Stimulated activated CD4-positive, alpha-beta T cell treated with anti-CD3 and anti-CD28 coated beads, Interleukin-12 subunit alpha, Interleukin-12 subunit beta, amount 100 ng/mL, for 48 hours (primary cell): ENCODE results near the gene KIF2C.
"Not testable (repeated sequence)": the region's sequence is repeated elsewhere in the genome, so short reads cannot be mapped to it uniquely, and the experiment has no call there.

Experiments
- DNase-seq, 3 donors: peaks; one replicate each; pipeline ENCODE4 v3.0.0-alpha.2; 2020; ENCODE audit warnings: low read depth in 2 of 3, low spot score in 1 of 3

KIF2C gene

GRCh38 chr1:44718091-44718490, 21.5 kb upstream of the KIF2C start:
- no peak for DNase-seq

GRCh38 chr1:44719318-44719717, 20.3 kb upstream of the KIF2C start:
- DNase-seq, result no peak

DNA sequence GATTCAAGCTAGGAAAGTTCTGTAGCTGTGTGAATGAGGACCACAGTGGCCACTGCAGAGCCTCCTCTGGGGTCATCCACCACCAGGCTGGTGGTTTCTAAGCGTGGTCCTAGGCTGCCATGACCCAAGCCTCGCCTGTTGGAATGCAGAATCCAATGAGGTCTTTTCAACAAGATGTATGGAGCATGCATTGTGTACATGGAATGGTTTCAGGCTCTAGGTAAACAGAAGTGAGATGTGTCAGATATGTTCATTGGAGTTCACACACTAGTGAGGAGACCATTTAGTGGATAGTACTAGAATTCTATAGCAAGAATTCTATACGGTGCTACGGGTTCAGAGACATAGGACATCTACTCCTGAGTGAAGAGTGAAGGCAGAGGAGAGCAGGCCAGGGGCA, 19.4 kb upstream of the KIF2C start:
- DNase-seq, result no peak

DNA sequence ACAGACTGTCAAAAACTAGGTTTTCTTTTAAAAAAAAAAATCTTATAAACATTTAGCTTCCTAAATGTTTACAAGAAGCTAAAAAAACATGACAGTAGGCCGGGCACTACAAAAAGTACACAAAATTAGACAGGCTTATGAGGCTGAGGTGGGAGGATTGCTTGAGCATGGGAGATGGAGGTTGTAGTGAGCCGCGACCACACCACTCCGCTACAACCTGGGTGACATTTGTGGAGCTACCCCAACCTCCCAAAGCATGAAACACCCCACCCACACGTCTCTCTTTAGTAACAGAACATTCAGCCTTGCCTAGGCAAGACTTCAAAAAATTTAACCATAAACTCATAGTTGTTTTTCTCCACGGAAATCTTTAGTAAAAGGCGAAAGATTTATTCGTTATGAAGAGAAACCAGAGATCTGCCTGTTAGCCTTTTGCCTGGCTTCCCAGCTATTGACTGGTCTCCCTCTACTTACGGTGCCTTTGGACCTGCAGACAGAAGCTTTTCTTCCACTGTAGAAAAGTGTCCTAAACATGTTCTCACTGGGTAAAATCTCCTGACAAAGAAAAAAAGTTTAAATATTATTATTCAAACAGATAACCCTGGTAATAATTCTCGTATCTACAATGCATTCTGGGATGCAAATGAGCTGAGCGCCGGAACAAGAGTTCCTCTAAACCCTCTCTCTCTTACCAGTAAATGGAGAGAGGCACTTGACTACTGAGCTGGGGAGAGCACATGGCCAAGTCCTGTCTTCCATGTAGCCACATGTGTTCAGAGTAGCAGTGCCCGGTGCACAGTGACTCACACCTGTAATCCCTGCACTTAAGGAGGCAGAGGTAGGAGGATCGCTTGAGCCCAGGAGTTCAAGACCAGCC, 17.9 kb upstream of the KIF2C start:
- peak; percentile 81 to 86 (median 82) for DNase-seq

DNA sequence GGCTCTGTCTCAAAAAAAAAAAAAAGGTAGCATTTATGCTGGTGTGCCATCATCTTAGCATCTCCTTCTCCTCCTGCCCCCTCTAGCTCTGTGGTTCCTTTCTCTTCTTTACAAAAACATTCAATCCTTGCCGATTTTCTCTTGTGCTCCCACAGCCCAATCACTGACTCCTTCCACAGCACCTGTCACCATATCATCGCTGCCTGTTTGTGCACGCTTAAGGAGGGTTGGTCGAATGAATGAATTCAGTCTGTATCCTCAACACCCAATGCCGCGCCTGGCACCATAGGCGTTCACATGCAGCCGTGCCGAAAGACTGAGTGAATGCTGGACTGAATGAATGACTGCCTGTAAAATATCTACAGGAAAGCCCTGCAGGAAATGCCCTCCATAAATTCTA, 16.6 kb upstream of the KIF2C start:
- DNase-seq, result no peak

DNA sequence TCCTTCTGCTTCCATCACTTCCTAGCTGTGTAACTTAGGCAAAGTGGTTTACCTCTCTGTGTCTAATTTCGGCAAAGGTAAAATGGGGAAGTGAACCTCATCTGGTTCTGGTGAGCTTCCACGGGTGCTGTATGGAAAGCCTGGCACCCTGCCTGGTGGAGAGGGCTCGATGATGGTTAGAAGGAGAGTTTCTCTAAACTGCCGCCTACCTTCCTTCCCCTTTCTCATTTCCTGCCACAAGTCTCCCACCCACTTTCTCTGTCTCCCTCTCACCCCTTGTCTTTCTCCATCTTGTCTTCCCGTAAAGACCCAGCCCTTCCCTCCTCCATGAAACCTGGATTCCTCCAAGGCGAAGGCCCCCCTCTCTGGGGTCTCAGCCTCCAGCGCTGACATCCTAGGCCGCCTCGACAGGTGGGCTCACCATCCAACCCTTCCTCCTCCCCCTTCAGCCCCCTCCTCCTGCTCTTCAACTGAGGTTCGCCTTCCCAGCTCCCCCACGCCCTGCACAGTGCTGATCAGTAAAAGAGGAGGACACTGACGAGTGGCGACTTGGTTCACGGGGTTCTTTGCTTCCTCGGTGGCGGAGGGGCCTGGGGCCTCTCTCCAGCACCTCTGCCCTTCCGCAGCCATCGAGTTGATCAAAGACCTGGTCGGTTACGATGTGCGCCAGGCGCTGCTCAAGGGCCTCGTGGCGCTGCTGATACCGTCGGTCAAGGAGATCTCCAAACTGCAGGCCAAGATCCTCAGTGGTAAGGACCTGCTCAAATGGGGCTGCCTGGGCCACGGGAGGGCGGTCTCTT, 15.9 kb upstream of the KIF2C start:
- DNase-seq, result peak in 2 of 3 donors; percentile 55 to 59

DNA sequence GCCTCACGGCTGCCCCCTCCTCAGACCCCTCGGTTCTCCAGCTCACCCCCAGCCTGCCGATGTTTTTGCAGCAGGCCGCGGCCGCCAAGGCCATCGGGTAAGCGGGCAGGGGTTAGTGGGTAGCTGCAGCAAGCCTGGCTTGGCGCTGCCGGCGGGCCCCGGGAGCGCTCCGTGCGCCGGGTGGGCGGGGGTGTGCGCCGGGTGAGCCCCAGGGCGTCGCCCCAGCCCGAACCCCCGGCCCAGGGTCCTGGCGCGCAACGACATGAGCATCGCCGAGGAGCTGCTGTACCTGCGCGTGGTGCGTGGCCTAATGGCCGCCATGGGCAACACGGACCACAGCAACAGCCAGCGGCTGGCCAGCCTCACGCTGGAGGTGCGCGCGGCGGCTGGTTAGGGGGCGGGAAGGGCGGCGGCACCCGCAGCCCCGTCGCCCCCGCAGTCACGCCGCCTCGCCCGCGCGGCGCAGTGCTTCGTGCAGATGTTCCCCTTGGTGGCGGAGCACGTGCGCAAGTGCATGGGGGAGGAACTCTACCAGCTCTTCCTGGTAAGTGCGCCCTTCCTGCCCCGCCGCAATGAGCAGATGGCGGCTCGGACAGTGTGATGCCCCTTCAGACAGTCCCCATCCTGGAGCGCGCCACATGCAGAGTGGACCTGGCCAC, 15.2 kb upstream of the KIF2C start:
- DNase-seq, result no peak

- DNase-seq, result no peak
Measured at GRCh38 chr1:44724955-44725698, 14.5 kb upstream of the KIF2C start.

DNA sequence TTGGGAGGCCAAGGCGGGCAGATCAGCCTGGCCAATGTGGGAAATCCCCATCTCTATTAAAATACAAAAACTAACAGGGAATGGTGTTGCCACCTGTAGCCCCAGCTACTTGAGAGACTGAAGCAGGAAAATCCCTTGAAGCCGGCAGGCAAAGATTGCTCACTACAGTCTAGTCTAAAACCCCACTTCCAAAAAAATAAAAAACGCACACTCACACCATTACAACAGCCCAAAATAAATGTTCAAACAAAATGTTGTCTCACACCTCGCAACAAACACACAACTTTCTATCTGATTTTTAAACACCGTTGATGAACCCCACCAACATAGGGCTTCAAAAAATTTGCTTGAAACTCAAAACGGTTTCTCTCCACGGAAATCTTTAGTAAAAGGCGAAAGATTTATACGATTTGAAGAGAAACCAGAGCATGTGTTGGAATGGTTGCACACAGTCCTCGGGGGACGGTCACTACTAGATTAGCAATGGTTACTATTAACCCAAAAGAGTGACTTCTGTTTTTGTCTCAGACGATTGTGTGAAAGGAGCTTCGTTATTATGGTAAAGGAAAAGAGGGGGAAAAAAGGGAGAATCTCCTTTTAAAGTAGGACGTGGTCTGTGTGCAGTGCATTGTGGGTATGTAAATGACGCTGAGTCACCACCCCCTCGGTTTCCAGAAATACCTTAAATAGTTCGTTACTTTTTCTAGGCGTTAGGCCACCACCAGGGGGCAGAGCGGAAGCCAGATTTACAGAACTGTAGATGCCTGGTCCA, 8.7 kb upstream of the KIF2C start, which contains the start of gene RNU5D-1:
TSS of gene RNU5D-1 (minus strand) at position 430 of the 772 bp plus-strand sequence.
- peak; percentile 88 to 97 (median 94) for DNase-seq

GRCh38 chr1:44733365-44733764, 6.3 kb upstream of the KIF2C start:
- no peak for DNase-seq

DNA sequence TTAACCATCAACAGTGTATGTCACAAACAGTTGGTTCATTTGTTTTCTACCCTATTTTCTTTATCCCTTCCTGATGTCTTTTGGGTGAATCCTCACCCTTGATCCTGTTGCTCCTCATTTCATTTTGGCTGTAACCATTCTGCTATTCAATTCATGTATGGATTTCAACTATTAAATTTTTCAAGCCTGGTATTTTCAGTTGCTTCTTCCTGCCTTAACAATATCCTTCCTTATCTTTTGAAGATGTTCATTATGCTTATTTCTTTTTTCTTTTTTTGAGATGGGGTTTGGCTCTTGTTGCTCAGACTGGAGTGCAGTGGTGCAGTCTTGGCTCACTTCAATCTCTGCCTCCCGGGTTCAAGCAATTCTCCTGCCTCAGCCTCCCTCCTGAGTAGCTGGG, 5.9 kb upstream of the KIF2C start:
- no peak for DNase-seq

DNA sequence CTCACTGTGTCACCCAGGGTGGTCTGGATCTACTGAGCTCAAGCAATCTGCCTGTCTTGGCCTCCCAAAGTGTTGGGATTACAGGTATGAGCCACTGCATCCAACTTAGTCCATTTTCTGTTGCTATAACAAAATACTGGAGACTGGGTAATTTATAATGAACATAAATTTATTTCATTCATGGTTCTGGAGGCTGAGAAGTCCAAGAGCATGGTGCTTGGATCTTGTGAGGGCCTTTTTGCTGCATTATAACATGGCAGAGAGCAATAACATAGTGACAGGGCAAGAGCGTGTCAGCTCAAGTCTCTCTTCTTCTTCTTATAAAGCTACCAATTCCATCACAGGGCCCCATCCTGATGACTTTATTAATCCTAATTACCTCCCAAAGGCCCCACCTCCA, 3.6 kb upstream of the KIF2C start:
- no peak for DNase-seq

DNA sequence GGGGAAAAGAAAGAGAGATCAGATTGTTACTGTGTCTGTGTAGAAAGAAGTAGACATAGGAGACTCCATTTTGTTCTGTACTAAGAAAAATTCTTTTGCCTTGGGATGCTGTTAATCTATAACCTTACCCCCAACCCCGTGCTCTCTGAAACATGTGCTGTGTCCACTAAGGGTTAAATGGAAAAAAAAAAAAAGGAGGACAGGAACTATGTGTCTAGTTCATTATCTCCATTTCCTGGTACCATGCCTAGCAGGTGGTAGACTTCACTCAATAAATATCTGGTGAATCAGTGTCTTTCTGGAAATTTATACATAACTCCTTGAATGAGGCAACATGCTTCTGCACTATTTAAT, 707 bp upstream of the KIF2C start:
- DNase-seq, result not testable (repeated sequence)

GRCh38 chr1:44740179-44740617, 561 bp downstream of the KIF2C start:
- no peak for DNase-seq

DNA sequence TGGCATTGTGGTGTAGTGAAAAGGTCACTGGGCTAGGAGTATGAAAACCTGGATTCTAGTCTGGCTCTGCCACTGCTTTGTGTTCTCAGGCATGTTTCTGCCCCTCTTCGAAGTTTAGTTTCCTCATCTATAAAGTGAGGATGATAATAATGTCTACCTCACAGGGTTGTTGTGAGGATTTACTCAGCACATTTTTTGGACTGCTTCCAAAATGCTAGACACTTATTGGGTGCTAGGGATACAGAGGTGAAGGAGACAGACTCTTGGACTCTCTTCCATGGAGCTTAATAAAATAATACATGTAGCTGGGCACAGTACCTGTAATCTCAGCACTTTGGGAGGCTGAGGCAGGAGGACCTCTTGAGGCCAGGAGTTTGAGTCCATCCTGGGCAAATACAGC, 3.6 kb downstream of the KIF2C start:
- no peak for DNase-seq

GRCh38 chr1:44747878-44748277, 8.2 kb downstream of the KIF2C start:
- no peak for DNase-seq

DNA sequence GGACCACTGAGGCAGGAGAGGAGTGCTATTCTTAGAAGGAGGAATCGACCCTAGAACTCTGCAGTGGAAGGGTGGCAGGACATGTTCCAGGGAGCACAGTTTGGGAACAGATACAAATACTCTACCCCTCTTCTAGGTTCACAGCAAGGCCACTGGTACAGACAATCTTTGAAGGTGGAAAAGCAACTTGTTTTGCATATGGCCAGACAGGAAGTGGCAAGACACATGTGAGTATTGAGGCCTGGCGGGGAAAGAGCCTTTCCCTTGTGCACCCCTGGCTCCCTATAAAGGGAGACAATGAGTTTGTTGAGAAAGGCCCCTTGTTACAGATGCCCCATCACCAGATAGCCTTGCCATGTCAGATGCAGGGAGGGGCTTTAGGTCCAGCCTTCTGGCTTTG, 17.8 kb downstream of the KIF2C start:
- no peak for DNase-seq

DNA sequence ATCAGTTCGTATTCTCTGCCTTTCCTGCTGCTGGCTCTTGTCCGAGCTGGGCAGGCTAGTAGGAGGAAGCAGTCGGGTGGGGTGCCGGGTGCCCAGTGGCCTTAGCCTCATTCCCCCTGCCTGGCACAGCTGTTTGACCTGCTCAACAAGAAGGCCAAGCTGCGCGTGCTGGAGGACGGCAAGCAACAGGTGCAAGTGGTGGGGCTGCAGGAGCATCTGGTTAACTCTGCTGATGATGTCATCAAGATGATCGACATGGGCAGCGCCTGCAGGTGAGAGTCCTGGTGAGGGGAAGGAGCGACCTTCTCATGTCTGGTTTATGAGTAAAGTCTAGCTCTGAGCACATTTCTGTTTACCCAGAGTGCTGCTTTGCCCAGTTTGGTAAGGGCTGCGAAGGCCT, 19.4 kb downstream of the KIF2C start:
- DNase-seq, result no peak

DNA sequence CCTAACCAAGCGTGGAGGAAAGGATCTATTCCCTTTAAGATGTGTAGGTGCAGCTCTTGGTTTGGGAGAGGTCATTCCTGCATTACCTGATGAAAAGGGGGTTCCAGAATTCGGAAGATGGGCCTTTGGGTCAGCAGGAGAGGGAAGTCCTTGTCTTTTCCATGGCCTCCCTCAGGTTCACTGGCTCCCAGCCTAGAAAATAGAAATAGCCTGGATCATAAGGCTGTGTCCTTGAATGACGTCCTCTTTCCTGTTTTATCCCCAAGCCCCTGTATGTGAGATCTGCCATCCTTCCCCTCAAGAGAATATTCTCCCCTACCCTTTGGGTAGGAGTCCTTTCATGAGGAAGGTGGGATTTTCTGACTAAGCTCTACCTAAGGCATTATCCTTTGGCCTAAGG, 21.2 kb downstream of the KIF2C start:
- DNase-seq, result no peak

- DNase-seq, result not testable (repeated sequence)
Measured at GRCh38 chr1:44766421-44766820, 26.8 kb downstream of the KIF2C start.
